H1 (cell line): Measurements from ENCODE around the gene SCAP. TPM values are rescaled to one million over a fixed set of nuclear protein-coding genes. Genes with fewer than 3 reads are reported as not detected.

ENCODE experiments used
- CTCF ChIA-PET: fragments of 300-600 bp; sonication (Branson Sonifier 250); formaldehyde crosslinking; loops from one replicate; lab custom pipeline; 2021; ENCODE audit not compliant: partially characterized antibody; lab: Charles Lee
- POLR2A ChIA-PET: fragments of 300-600 bp; sonication (Branson Sonifier 250); formaldehyde crosslinking; loops from one replicate; lab custom pipeline; 2021; ENCODE audit warnings: inconsistent platforms; ENCODE audit not compliant: partially characterized antibody; lab: Charles Lee
- DNase-seq, 2 experiments: peaks; one replicate each; pipeline versions ENCODE4 v3.0.0 to v3.0.0-alpha.2; 2010 to 2022; ENCODE audit warnings: low spot score in 2 of 2, low read depth in 1 of 2, mixed read lengths in 1 of 2
- FAIRE-seq: peaks from 2 replicates; lab custom pipeline; 2011; peaks lifted over from hg19 to GRCh38; lab: Jason Lieb, UNC
- H2AFZ ChIP-seq: 2 replicates; pipeline ENCODE4 v1.8.1; 2012; ENCODE audit warnings: low read length, inconsistent platforms
- H2AK5ac ChIP-seq: 2 replicates; pipeline ENCODE4 v1.6.1; 2013; ENCODE audit warnings: low read depth, low read length
- H2BK120ac ChIP-seq: replicated peaks from 2 replicates; pipeline ENCODE3; 2013; ENCODE audit warnings: low read depth, low read length, inconsistent platforms
- H2BK12ac ChIP-seq: 2 replicates; pipeline ENCODE4 v1.6.1; 2013; ENCODE audit warnings: low read depth, low read length
- H2BK15ac ChIP-seq: 2 replicates; pipeline ENCODE4 v1.6.1; 2013; ENCODE audit warnings: low read length
- H2BK20ac ChIP-seq: 2 replicates; pipeline ENCODE4 v1.6.1; 2013; ENCODE audit warnings: low read length
- H2BK5ac ChIP-seq: 2 replicates; pipeline ENCODE4 v1.6.1; 2013; ENCODE audit warnings: low read depth, low read length
- H3K14ac ChIP-seq: 2 replicates; pipeline ENCODE4 v1.6.1; 2013; ENCODE audit warnings: inconsistent platforms; ENCODE audit not compliant: insufficient read length
- H3K18ac ChIP-seq: 2 replicates; pipeline ENCODE4 v1.6.1; 2013; ENCODE audit warnings: low read length; ENCODE audit errors: extremely low read depth
- H3K23ac ChIP-seq: 2 replicates; pipeline ENCODE4 v1.6.1; 2013; ENCODE audit warnings: inconsistent platforms; ENCODE audit not compliant: insufficient read length
- H3K23me2 ChIP-seq: 2 replicates; pipeline ENCODE4 v1.6.1; 2013; ENCODE audit warnings: low read depth, low read length
- H3K27ac ChIP-seq: 2 replicates; pipeline ENCODE4 v1.6.1; 2011; ENCODE audit warnings: low read depth, low read length, inconsistent platforms
- H3K27me3 ChIP-seq, 4 experiments: replicated peaks in 1 of 4; 1 replicate in 1 of 4; 2 replicates in 3 of 4; pipeline versions ENCODE4 v1.6.1 to v1.8.1; 2011 to 2013; ENCODE audit warnings: low read length in 3 of 4, mild to moderate bottlenecking in 3 of 4, inconsistent platforms in 2 of 4, mixed read lengths in 2 of 4, moderate library complexity in 1 of 4; ENCODE audit not compliant: control insufficient read depth in 3 of 4, insufficient read depth in 3 of 4; ENCODE audit errors: extremely low read depth in 1 of 4
- H3K36me3 ChIP-seq, 4 experiments: 2 replicates each; pipeline versions ENCODE4 v1.6.1 to v1.8.1; 2011 to 2013; ENCODE audit warnings: mild to moderate bottlenecking in 4 of 4, low read length in 3 of 4, moderate library complexity in 2 of 4, control low read depth in 1 of 4, inconsistent platforms in 1 of 4; ENCODE audit not compliant: insufficient read depth in 4 of 4, control insufficient read depth in 2 of 4
- H3K4ac ChIP-seq: replicated peaks from 2 replicates; pipeline ENCODE3; 2013; ENCODE audit warnings: low read length, low read depth, mixed read lengths, inconsistent platforms; ENCODE audit not compliant: insufficient read length
- H3K4me1 ChIP-seq, 4 experiments: replicated peaks in 1 of 4; 1 replicate in 1 of 4; 2 replicates in 3 of 4; pipeline versions ENCODE4 v1.6.1 to v1.8.1; 2011 to 2013; ENCODE audit warnings: low read length in 3 of 4, inconsistent platforms in 2 of 4, mixed read lengths in 1 of 4; ENCODE audit not compliant: insufficient read depth in 4 of 4, control insufficient read depth in 3 of 4
- H3K4me2 ChIP-seq, 2 experiments: 2 replicates each; pipeline versions ENCODE4 v1.6.1 to v1.8.1; 2011 to 2013; ENCODE audit warnings: low read depth in 2 of 2, low read length in 2 of 2, control low read depth in 1 of 2, inconsistent platforms in 1 of 2, mild to moderate bottlenecking in 1 of 2; ENCODE audit not compliant: insufficient read depth in 1 of 2
- H3K4me3 ChIP-seq, 4 experiments: fragments of 200-600, 300-600 bp in 1 of 4; sonication (generic), shearing (Covaris generic), sonication (Bioruptor Twin) in 1 of 4; 2 replicates each; pipeline versions ENCODE4 v1.5.1 to v1.8.1; 2011 to 2016; ENCODE audit warnings: low read length in 4 of 4, low read depth in 3 of 4, control low read depth in 2 of 4, inconsistent platforms in 2 of 4, mild to moderate bottlenecking in 2 of 4, mixed read lengths in 1 of 4, moderate library complexity in 1 of 4; ENCODE audit not compliant: insufficient read depth in 2 of 4; ENCODE audit errors: extremely low read depth in 1 of 4
- H3K56ac ChIP-seq: replicated peaks from 2 replicates; pipeline ENCODE3; 2013; ENCODE audit warnings: low read depth, mild to moderate bottlenecking, mixed read lengths, low read length, inconsistent platforms; ENCODE audit not compliant: insufficient read length
- H3K79me1 ChIP-seq: 2 replicates; pipeline ENCODE4 v1.6.1; 2013; ENCODE audit warnings: low read depth, low read length, control low read depth
- H3K79me2 ChIP-seq, 2 experiments: 2 replicates each; pipeline versions ENCODE4 v1.6.1 to v1.8.1; 2012 to 2013; ENCODE audit warnings: low read length in 2 of 2, mild to moderate bottlenecking in 2 of 2, inconsistent platforms in 1 of 2; ENCODE audit not compliant: insufficient read depth in 2 of 2, control insufficient read depth in 1 of 2
- H3K9ac ChIP-seq, 4 experiments: replicated peaks in 1 of 4; 1 replicate in 1 of 4; 2 replicates in 3 of 4; pipeline versions ENCODE4 v1.6.1 to v1.8.1; 2011 to 2013; ENCODE audit warnings: low read depth in 3 of 4, low read length in 3 of 4, control low read depth in 2 of 4, mild to moderate bottlenecking in 2 of 4, moderate library complexity in 2 of 4, inconsistent platforms in 1 of 4; ENCODE audit errors: extremely low read depth in 1 of 4
- H3K9me3 ChIP-seq, 2 experiments: 2 replicates each; pipeline versions ENCODE4 v1.6.1 to v1.8.1; 2012 to 2013; ENCODE audit warnings: mild to moderate bottlenecking in 2 of 2, moderate library complexity in 2 of 2, control low read depth in 1 of 2, inconsistent platforms in 1 of 2, low read depth in 1 of 2, low read length in 1 of 2, mixed read lengths in 1 of 2; ENCODE audit not compliant: insufficient read depth in 2 of 2
- H4K20me1 ChIP-seq, 2 experiments: replicated peaks in 1 of 2; 2 replicates each; pipeline versions ENCODE3 to v1.8.1; 2011 to 2013; ENCODE audit warnings: inconsistent platforms in 2 of 2, low read length in 2 of 2, mild to moderate bottlenecking in 1 of 2; ENCODE audit not compliant: insufficient read depth in 2 of 2, control insufficient read depth in 1 of 2
- H4K5ac ChIP-seq: 2 replicates; pipeline ENCODE4 v1.6.1; 2013; ENCODE audit warnings: low read length, low read depth, mixed read lengths, inconsistent platforms; ENCODE audit not compliant: insufficient read length
- H4K8ac ChIP-seq: 2 replicates; pipeline ENCODE4 v1.8.0; 2013; ENCODE audit warnings: mild to moderate bottlenecking, moderate library complexity, low read length, inconsistent platforms; ENCODE audit not compliant: insufficient read depth; ENCODE audit errors: extremely low read depth
- H4K91ac ChIP-seq: replicated peaks from 2 replicates; pipeline ENCODE3; 2013; ENCODE audit warnings: low read length, mixed read lengths, inconsistent platforms; ENCODE audit not compliant: insufficient read length
- HDAC2 ChIP-seq, 2 experiments: fragments of 300-600 bp in 1 of 2; sonication (generic) in 1 of 2; IDR thresholded peaks; 2 replicates each; pipeline ENCODE4 v1.6.1; 2011 to 2012; ENCODE audit warnings: low read depth in 2 of 2, low read length in 2 of 2, mild to moderate bottlenecking in 2 of 2, moderate library complexity in 2 of 2, borderline replicate concordance in 1 of 2, inconsistent platforms in 1 of 2
- KDM4A ChIP-seq: IDR thresholded peaks from one replicate; pipeline ENCODE4 v1.7.1; 2012; ENCODE audit warnings: low read depth, mild to moderate bottlenecking, moderate library complexity, low read length, inconsistent platforms; ENCODE audit not compliant: severe bottlenecking
- WGBS, 2 experiments: shearing (Covaris generic) in 1 of 2; methylation state at CpG; one replicate each; pipeline versions ENCODE4 v1.1.6 to v1.1.7; 2013 to 2015; ENCODE audit warnings: low lambda C conversion rate in 2 of 2, mixed read lengths in 2 of 2, inconsistent platforms in 1 of 2, low coverage in 1 of 2, missing lambda C conversion rate in 1 of 2; ENCODE audit not compliant: insufficient replicate concordance in 2 of 2, insufficient coverage in 1 of 2, insufficient read length in 1 of 2; ENCODE audit errors: extremely low coverage in 1 of 2, missing lambda C conversion rate in 1 of 2; 5-methylcytosine and 5-hydroxymethylcytosine counted together
- polyA plus RNA-seq, 7 experiments: library from polyadenylated mRNA; depleted of rRNA in 3 of 7; stranded (reverse) in 5 of 7; unstranded in 2 of 7; fragments of >200 nt in 5 of 7; fragments of 200-250 nt in 2 of 7; gene quantifications; 1 replicate in 5 of 7; 2 replicates in 1 of 7; 4 replicates in 1 of 7; pipeline versions ENCODE4 v1.2.1 to v1.2.3, GENCODE V29; 2011 to 2013; ENCODE audit warnings: missing spikeins in 2 of 7, mixed read lengths in 2 of 7
- total RNA-seq: library from RNA; stranded (reverse); fragmentation: NEBNext Ultra II Directional; extraction: Animal tissue kit (Norgen Biotek cat#: 25700); gene quantifications from 2 replicates; pipeline ENCODE4 v1.2.1, GENCODE V29; 2021
- TF ChIP-seq, protein P1 (sequence below): IDR thresholded peaks from 2 replicates; pipeline ENCODE4 v1.6.1; 2011; ENCODE audit warnings: low read length, improper control_type of control experiment

SCAP gene
- total and polyA plus RNA-seq, 2 of the 8 experiments (the other 6 are each of a cell fraction or from before 2014, with no cell fraction given) = 74.0 to 114 TPM

DNA sequence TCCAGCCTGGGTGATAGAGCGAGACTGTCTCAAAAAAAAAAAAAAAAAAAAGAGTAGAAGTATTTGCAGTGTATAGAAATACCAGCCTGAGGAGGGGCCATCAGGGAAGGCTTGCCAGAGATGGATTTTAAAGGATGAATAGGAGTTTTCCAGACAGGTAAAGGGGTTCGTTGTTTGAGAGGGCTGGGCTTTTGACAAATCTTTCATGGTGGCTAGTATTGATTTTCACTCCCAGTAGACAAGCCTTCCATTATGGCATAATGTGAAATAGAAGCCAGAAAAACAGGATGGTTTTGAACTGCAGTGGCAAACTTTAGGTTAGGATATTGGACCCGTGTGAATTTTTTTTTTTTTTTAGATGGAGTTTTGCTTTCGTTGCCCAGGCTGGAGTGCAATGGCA is 91.3 kb downstream of the SCAP start:
- H2BK20ac ChIP-seq = no peak overlapping the region
- no peak overlapping the region for H3K14ac ChIP-seq
- no peak overlapping the region for H3K4ac ChIP-seq
- H3K79me2 ChIP-seq = peaks cover 8 to 60% of the 10 kb centered on the region in 2 experiments
- H4K91ac ChIP-seq = no peak overlapping the region
- no peak overlapping the region for H2BK12ac ChIP-seq
- no peak overlapping the region for H3K4me2 ChIP-seq
- DNase-seq (no peak), FAIRE-seq (no peak)
- H4K8ac ChIP-seq = no peak overlapping the region
- TF ChIP-seq KDM4A (no peak), HDAC2 (IDR thresholded peaks at IDR 0.05; ENCODE audit: borderline replicate concordance in 1 of 2, low read depth in 2 of 2, low read length in 2 of 2) (no peak)
- TF ChIP-seq, protein P1, sequence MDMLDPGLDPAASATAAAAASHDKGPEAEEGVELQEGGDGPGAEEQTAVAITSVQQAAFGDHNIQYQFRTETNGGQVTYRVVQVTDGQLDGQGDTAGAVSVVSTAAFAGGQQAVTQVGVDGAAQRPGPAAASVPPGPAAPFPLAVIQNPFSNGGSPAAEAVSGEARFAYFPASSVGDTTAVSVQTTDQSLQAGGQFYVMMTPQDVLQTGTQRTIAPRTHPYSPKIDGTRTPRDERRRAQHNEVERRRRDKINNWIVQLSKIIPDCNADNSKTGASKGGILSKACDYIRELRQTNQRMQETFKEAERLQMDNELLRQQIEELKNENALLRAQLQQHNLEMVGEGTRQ = no peak
- no peak overlapping the region for H2BK120ac ChIP-seq
- no peak overlapping the region for H3K56ac ChIP-seq
- no peak overlapping the region for H2AFZ ChIP-seq
- no peak overlapping the region for H2BK5ac ChIP-seq
- peaks cover 10% of the 10 kb centered on the region for H3K79me1 ChIP-seq
- H3K4me3 ChIP-seq = no peak overlapping the region
- H3K27ac ChIP-seq = no peak overlapping the region
- CTCF ChIA-PET = interaction anchor here (0.6 to 1.6 kb wide), 3 partner anchors 10 to 378 kb away, joined by 3 to 4 read pairs (median 3); no protein-coding TSS in a partner anchor
- H4K20me1 ChIP-seq = peaks cover 0 to 22% of the 10 kb centered on the region in 2 experiments
- no peaks in the 10 kb centered on the region for H3K9me3 ChIP-seq
- H3K23ac ChIP-seq = no peak overlapping the region
- 90% methylated on average over 3 of the region's 4 CpGs; no CpG with 5 or more reads in 1 of the 2 experiments for WGBS, 2 experiments
- no peak overlapping the region for H3K18ac ChIP-seq
- H3K9ac ChIP-seq = no peak overlapping the region
- no peak overlapping the region for H2BK15ac ChIP-seq
- peaks cover 2 to 5% (median 3%) of the 10 kb centered on the region in 4 experiments; a peak in 6 of 7 replicates for H3K4me1 ChIP-seq
- H3K23me2 ChIP-seq = peaks cover 8% of the 10 kb centered on the region
- POLR2A ChIA-PET = no interaction called here
- no peaks in the 10 kb centered on the region for H3K27me3 ChIP-seq
- H3K36me3 ChIP-seq = no peaks in the 10 kb centered on the region; a peak in 1 of 8 replicates
- no peak overlapping the region for H4K5ac ChIP-seq
- no peak overlapping the region for H2AK5ac ChIP-seq
